Stomach (tissue), 9 donors: ENCODE data around the gene ACTN4. TPM values are rescaled to one million over a fixed set of nuclear protein-coding genes. Genes with fewer than 3 reads are reported as not detected.
A peak's percentile ranks its signal among the peaks of the same experiment; 100 is the strongest.

Source experiments
- DNase-seq, 2 donors: peaks; one replicate each; pipeline versions ENCODE4 v3.0.0 to v3.0.0-alpha.2; 2013 to 2019
- H3K27ac ChIP-seq, 5 donors: fragments of 200-600 bp in 4 of 5; sonication (generic) in 4 of 5; one replicate each; pipeline ENCODE4 v1.5.1; 2013 to 2019; ENCODE audit warnings: mild to moderate bottlenecking in 1 of 5, moderate library complexity in 1 of 5
- H3K27me3 ChIP-seq, 3 donors: fragments of 200-600 bp; sonication (generic); one replicate each; pipeline ENCODE4 v1.5.1; 2017 to 2019; ENCODE audit warnings: mixed run types in 1 of 3
- H3K36me3 ChIP-seq, 4 donors: fragments of 200-600 bp; sonication (generic); 1 replicate in 3 of 4; 2 replicates in 1 of 4; pipeline ENCODE4 v1.5.1; 2016 to 2019
- H3K4me1 ChIP-seq, 4 donors: fragments of 200-600 bp; sonication (generic); one replicate each; pipeline ENCODE4 v1.5.1; 2016 to 2019
- H3K4me3 ChIP-seq, 4 donors: fragments of 200-600 bp; sonication (generic) in 3 of 4; one replicate each; pipeline ENCODE4 v1.5.1; 2016 to 2019; ENCODE audit warnings: mild to moderate bottlenecking in 1 of 4
- H3K9me3 ChIP-seq, 4 donors: fragments of 200-600 bp; sonication (generic); one replicate each; pipeline ENCODE4 v1.5.1; 2016 to 2019
- EP300 ChIP-seq: sonication (generic); formaldehyde crosslinking; IDR thresholded peaks from one replicate; pipeline ENCODE4 v1.6.1; 2017; ENCODE audit warnings: antibody characterized with exemption
- POLR2A ChIP-seq, 4 donors: fragments of 450-650 bp; IDR thresholded peaks; one replicate each; pipeline ENCODE4 v1.6.1; 2016; ENCODE audit warnings: antibody characterized with exemption in 4 of 4, control low read depth in 2 of 4, mild to moderate bottlenecking in 1 of 4, moderate library complexity in 1 of 4
- POLR2AphosphoS5 ChIP-seq, 3 donors: sonication (generic); formaldehyde crosslinking; IDR thresholded peaks; one replicate each; pipeline ENCODE4 v1.6.1; 2016; ENCODE audit warnings: antibody characterized with exemption in 3 of 3
- WGBS, 5 donors: extraction: QIAGEN DNeasy Blood & Tissue Kit in 3 of 5; methylation state at CpG; one replicate each; pipeline versions ENCODE4 v1.1.5 to v1.1.7; 2013 to 2018; 5-methylcytosine and 5-hydroxymethylcytosine counted together
- intact Hi-C: fragments of 100-400 bp; cut with DNase I; formaldehyde crosslinking; loops from one replicate; pipeline ENCODE4 v1.15.1; 2023; ENCODE audit warnings: low total_unique reads
- polyA plus RNA-seq, 3 donors: library from polyadenylated mRNA; stranded (reverse); fragments of 200-250 nt; gene quantifications; one replicate each; pipeline ENCODE4 v1.2.3, GENCODE V29; 2013
- total RNA-seq, 5 donors: library from RNA; depleted of rRNA; stranded (reverse); fragments of >200 nt; gene quantifications; one replicate each; pipeline versions ENCODE4 v1.1.0 to v1.2.3, GENCODE V29; 2014 to 2016
- TF ChIP-seq, protein P1 (sequence below), 7 experiments: fragments of 450-650 bp in 4 of 7; fragments of 200-600 bp in 3 of 7; sonication (generic) in 3 of 7; IDR thresholded peaks; one replicate each; pipeline ENCODE4 v1.5.1; 2016 to 2019; ENCODE audit warnings: antibody characterized with exemption in 7 of 7, control low read depth in 2 of 7, mild to moderate bottlenecking in 1 of 7
- donor health status: healthy with polysubstance abuse.
- donor health status: Bipolar disorder and iron deficiency.
- donor health status: healthy.

Gene ACTN4
- total and polyA plus RNA-seq, 8 donors = 55.3 to 343 (median 261) TPM

DNA sequence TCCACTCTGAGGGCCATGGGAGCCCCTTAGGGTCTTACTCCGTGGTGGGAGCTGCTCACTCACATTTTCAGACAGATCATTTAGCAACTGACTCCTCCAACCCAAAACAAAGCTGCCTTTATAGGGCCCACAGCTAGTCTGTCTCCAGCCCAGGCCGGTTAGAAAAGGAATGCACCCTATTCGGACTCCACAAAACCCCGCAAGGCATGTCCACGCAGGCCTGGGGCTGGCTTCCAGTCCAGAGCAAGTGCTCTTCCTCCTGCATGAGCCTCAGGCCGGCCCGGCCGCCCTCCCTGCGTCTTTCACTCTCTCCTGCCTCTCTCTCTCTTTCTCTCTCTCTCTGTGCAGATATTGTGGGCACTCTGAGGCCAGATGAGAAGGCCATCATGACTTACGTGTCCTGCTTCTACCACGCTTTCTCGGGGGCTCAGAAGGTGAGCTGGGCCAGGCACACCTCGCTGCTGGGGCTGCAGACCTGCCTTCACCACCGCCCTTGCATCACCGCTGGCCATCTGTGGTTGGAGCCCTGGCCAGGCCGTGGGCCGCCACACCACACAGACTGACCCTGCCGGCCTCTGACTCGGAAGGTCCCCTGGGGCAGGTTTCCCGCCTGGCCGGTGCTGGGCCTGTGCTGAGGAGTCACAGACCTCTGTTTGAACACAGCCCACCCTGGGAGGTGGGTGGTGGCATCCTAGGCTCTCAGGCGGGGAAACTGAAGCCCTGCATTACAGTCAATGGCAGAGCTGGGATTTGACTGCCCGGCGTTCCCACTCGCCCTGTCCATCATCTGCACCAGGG lies 63.7 kb downstream of the ACTN4 start:
- H3K4me3 ChIP-seq = no peak overlapping the region
- intact Hi-C loops = no loop called here
- TF ChIP-seq POLR2A (IDR thresholded peaks at IDR 0.05) (no peak), POLR2AphosphoS5 (IDR thresholded peaks at IDR 0.05) (no peak), EP300 (no peak)
- TF ChIP-seq, protein P1, sequence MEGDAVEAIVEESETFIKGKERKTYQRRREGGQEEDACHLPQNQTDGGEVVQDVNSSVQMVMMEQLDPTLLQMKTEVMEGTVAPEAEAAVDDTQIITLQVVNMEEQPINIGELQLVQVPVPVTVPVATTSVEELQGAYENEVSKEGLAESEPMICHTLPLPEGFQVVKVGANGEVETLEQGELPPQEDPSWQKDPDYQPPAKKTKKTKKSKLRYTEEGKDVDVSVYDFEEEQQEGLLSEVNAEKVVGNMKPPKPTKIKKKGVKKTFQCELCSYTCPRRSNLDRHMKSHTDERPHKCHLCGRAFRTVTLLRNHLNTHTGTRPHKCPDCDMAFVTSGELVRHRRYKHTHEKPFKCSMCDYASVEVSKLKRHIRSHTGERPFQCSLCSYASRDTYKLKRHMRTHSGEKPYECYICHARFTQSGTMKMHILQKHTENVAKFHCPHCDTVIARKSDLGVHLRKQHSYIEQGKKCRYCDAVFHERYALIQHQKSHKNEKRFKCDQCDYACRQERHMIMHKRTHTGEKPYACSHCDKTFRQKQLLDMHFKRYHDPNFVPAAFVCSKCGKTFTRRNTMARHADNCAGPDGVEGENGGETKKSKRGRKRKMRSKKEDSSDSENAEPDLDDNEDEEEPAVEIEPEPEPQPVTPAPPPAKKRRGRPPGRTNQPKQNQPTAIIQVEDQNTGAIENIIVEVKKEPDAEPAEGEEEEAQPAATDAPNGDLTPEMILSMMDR (IDR thresholded peaks at IDR 0.05) = no peak
- H3K9me3 ChIP-seq = no peaks in the 10 kb centered on the region
- peaks cover 75 to 100% (median 99%) of the 10 kb centered on the region in 4 donors for H3K36me3 ChIP-seq
- 63 to 83% (median 78%) methylated on average over 21 to 25 of the region's 25 CpGs for WGBS, 5 donors
- peaks cover 84 to 100% (median 93%) of the 10 kb centered on the region in 4 donors for H3K4me1 ChIP-seq
- H3K27me3 ChIP-seq = no peaks in the 10 kb centered on the region
- H3K27ac ChIP-seq = peak overlapping the region in 4 of 5 donors; percentile 68 to 88 (median 74)
- no peak for DNase-seq

DNA sequence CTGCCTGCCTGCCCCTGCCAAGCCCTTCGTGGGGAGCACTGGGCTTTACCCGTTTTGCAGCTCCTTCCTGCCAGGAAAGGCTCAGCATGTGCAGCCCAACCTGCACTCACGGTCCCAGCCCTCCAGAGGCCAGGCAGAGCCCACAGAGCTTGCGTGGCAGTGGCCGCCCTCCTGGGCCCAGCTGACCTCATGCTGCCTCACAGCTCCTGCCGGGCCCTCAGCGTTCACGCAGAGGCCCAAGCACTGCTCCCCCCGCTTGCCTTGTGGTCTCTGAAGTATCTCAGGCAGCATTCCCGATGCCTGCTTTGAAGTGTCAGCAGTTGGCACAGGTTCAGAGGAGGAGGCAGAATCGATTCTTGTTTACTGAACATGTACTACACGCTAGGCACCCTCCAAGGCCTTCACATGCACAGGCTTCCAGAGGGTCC lies 64.3 kb downstream of the ACTN4 start:
- WGBS, 5 donors = 34 to 43% (median 40%) methylated on average over 10 to 12 of the region's 12 CpGs
- Histone ChIP-seq H3K4me1 (peaks cover 77 to 95% (median 87%) of the 10 kb centered on the region in 4 donors), H3K36me3 (peaks cover 74 to 100% (median 99%) of the 10 kb centered on the region in 4 donors), H3K9me3 (no peaks in the 10 kb centered on the region), H3K27me3 (no peaks in the 10 kb centered on the region), H3K27ac (peak overlapping the region in 4 of 5 donors; percentile 68 to 88 (median 74)), H3K4me3 (no peak overlapping the region)
- intact Hi-C loops = no loop called here
- TF ChIP-seq POLR2AphosphoS5 (IDR thresholded peaks at IDR 0.05) (peak in 2 of 3 donors; percentile 44 to 59), EP300 (no peak)
- peak in 1 of 2 donors; percentile 62 for DNase-seq

DNA sequence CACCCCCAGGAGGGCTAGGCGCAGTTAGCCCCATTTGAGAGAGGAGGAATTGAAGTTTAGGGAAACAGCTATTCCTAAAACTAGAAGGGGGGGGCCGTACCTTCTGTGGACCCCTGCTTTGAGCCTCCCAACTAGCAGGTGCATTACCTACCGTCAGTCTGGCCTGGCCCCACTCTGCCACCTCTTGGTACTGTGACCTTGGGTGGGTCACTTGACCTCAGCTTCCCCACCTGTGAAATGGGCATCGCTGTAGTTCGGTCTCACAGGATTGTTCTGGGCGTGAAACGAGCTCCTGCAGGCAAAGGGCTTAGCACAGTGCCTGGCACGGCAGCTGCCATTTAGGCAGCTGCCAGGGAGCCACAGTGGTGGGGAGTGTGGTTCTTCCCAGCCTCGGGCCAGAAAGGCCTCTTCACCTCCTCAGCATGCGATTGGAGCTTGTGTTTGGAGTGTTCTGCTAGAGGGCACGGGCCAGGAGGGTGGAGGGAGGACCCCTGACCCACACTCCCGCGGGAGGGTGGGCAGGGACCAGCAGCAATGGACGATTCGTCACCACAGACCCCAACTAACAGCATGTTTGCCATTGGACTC lies 64.8 kb downstream of the ACTN4 start:
- TF ChIP-seq EP300 (no peak), POLR2A (IDR thresholded peaks at IDR 0.05) (no peak), POLR2AphosphoS5 (IDR thresholded peaks at IDR 0.05) (no peak)
- TF ChIP-seq, protein P1 (IDR thresholded peaks at IDR 0.05) = no peak
- Histone ChIP-seq H3K9me3 (no peaks in the 10 kb centered on the region), H3K4me3 (no peak overlapping the region), H3K4me1 (peaks cover 74 to 89% (median 82%) of the 10 kb centered on the region in 4 donors), H3K36me3 (peaks cover 77 to 100% (median 99%) of the 10 kb centered on the region in 4 donors), H3K27me3 (no peaks in the 10 kb centered on the region), H3K27ac (peak overlapping the region; percentile 68 to 88 (median 76))
- intact Hi-C loops = no loop called here
- 69 to 85% (median 79%) methylated on average over 7 to 15 of the region's 15 CpGs for WGBS, 5 donors
- no peak for DNase-seq

DNA sequence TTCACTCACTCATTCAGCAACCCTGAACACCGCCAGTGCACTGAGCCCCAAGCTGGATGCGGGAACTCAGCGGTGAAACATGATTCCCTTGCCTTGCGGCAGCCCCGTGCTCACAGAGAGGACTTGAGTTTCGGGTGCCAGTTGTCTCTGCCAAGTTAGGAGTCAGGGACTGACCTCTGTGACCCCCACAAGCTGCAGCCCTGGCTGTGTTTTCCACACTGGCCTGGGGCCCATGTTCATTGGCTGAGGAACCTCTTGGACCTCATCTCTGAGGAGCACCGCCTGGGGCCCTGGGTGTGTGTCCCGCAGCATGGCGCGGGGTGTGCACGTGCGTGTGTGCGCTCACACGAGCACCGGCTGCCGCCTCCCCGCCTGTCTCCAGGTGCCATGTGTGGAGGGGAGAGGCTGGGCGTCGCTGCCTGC lies 65.8 kb downstream of the ACTN4 start:
- no peaks in the 10 kb centered on the region for H3K9me3 ChIP-seq
- intact Hi-C loops = no loop called here
- H3K4me3 ChIP-seq = no peak overlapping the region
- H3K4me1 ChIP-seq = peaks cover 64 to 86% (median 72%) of the 10 kb centered on the region in 4 donors
- TF ChIP-seq, protein P1 (IDR thresholded peaks at IDR 0.05) = no peak
- TF ChIP-seq POLR2AphosphoS5 (IDR thresholded peaks at IDR 0.05) (peak; percentile 58 to 69 (median 60)), POLR2A (IDR thresholded peaks at IDR 0.05) (no peak), EP300 (no peak)
- WGBS, 5 donors = 15 to 46% (median 27%) methylated on average over 13 to 19 of the region's 19 CpGs
- H3K27me3 ChIP-seq = no peaks in the 10 kb centered on the region
- peaks cover 82 to 100% (median 99%) of the 10 kb centered on the region in 4 donors for H3K36me3 ChIP-seq
- DNase-seq = peak; percentile 71 to 87
- H3K27ac ChIP-seq = peak overlapping the region; percentile 68 to 88 (median 76)
